GM19238 (cell line): ENCODE measurements around the gene ITPR1.
"Not testable (repeated sequence)": the region's sequence is repeated elsewhere in the genome, so short reads cannot be mapped to it uniquely, and the experiment has no call there.

Experiments
- DNase-seq: peaks from one replicate; pipeline ENCODE4 v3.0.0; 2011; ENCODE audit warnings: low spot score; ENCODE audit not compliant: insufficient read length

The ITPR1 gene

DNA sequence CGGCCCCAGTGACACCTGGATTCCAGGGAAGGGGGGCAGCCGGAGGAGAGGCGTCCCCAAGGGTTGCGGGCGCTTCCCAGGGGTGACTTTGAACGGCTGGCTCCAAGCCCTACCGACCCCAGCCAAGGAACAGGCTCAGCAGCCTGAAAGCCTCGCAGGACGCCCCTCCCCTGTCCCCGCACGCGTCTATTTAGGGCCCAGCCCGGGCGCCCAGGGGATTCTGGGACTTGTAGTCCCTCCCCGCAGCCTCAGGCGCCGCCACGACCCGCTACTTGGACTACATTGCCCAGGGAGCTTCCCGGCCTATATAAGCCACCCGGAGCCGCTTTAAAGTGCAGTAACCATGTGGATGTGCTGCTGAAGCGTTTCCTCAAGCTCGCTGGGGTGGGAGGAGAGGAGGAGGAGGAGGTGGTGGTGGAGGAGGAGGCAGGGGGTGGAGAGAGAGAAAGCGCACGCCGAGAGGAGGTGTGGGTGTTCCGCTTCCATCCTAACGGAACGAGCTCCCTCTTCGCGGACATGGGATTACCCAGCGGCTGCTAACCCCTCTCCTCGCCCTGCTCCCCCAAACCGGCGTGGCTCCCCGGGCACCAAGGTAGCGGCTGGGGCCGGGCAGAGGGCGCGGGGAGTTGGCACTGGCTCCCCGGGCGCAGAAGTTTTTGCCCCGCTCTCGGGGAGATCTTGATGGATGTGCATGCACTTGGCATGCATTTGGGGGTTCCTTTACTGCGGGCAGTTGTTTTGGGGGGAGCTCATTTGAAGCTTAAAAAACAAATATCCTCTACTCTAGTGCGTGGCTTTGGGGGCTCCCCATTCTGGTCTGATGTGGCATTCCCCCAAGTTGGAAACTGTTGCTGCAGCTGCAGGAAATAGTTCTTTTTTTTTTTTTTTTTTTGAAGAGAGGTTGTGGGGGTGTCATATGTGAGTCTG, at the start of gene ITPR1:
Gene ITPR1 (plus strand): TSS at position 335 of the 927 bp plus-strand sequence. CDS start 23,144 bp downstream, outside the sequence.
- DNase-seq: peak; percentile 84

DNA sequence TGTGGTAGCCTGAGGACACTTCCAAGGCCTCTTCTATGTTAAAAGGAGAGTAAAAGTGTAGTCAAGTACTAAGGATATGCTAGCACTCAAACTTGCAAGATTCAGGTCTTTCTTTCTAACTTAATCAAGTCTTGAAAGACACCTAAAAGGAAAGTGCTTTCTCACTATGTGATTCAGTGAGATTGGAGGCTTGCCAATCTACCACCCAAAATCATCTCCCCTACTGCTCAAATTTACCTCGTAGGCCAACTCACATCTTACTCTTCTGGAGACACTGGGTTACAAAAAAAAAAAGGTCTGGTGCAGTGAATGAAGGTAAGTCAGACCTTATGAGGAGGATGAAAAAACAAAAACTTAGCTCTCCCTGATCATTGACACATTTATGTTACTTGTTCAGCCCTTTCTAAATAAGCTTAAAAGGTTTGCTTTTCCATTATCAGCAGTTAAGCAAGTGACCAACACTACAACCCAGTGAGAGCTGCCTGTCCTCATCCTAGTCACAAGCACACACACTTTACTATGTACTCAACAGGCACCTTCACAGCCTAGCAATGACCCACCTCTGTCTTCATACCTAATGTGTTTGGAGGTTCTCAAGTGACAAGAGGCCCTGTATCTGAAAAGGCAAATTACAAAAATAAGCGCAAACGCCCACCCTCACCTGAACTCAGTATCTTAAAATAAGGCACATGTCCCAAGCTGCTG, 45.7 kb upstream of the ITPR1 start:
- no peak for DNase-seq

DNA sequence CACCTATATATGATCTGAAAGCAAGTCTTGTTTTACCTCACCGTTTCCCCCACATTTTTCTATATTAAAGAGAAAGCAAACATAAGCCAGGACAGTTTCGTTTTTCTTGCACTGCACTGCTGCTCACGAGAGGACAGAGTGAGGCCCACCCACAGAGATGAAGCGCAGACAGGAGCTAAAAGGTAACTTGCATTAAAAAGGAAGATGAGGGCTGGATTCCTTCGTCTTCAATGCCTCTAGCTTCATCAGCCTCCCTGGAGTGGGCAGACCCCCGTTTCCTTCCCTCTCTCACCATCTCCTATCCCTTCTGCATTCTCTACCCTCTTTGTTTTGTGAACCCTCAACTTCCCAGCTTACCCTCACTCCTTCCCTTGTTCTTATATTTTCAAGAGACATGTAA, 45.0 kb upstream of the ITPR1 start:
- no peak for DNase-seq

DNA sequence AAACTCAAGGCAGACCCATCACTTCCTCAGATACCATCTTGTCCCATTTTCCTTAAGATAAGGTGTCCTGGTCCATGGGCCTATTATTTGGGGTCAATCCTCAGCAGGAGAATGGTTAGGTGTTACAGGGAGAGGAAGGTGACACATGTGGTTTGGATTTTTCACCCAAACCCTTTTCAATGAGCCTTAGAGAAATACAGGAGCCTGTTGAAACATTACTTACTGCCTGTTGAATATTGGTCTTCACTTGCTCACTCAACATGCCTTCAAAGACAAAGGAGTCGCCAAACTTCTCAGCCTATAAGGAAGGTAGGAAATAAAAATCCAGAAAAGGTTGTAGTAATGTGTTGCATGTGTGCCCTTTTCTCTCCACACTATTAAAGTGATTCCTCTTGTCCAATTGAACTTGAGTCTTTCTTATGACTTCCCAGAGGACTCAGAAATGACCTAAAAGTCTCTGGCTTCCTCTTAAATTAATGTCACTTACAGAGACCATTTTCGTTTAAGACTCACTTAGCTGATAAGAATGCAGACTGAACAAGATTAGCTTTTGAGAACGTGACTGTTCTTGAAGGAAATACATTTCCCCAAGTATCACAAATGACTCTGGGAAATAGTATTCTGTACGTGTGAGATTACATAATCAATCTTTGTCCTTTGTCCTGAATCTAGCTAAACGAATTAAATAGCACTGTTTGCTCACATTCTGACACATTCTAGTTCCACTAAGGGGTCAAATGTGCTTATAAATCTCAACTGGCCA, 43.9 kb upstream of the ITPR1 start:
- no peak for DNase-seq

GRCh38 chr3:4454142-4454541, 39.0 kb upstream of the ITPR1 start:
- DNase-seq: no peak

GRCh38 chr3:4456780-4457179, 36.4 kb upstream of the ITPR1 start:
- not testable (repeated sequence) for DNase-seq

GRCh38 chr3:4458961-4459360, 34.2 kb upstream of the ITPR1 start:
- no peak for DNase-seq

DNA sequence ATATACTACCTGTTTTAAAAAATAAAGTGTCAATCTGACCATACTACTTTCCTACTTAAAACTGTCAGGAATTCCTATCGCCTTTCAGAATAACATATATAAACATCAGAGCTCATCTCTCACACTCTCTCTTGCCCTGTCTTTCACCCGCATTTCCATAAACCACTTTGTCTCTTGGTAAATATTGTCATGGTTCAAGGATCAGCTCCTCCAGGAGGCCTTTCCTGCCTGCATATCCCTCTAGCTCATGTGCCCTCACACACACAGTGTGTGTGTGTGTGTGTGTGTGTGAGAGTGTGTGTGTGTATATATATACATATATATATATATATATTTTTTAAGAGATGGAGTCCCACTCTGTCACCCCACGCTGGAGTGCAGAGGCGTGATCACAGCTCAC, 32.8 kb upstream of the ITPR1 start:
- DNase-seq: no peak

DNA sequence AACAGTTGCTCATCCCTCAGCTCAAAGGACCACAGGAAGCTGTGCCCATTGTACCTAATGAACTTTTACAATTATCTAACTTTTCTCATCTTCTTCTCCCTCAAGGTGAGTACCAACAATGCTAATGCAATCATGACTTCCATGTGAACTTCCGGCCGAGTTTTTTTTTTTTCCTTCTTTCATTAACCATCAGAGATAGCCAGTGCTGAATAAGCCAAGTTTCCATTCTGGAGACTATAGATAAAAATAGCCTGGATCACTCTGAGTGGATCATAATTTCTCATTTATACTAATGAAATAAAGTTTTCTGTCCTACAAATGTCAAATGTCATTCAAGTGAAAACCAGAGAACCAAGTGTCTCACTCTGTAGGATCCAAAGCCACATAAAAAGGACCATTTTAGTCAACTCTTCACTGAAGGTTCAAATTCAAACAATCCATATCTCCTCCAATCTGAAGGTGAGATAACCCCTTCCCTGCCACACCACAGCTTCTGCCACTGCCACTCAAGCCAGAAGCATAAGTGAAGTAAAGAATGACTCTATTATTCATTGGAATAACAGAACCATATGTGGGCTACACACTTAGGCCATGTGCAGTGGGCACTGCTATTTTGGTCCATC, 31.6 kb upstream of the ITPR1 start:
- DNase-seq: no peak

DNA sequence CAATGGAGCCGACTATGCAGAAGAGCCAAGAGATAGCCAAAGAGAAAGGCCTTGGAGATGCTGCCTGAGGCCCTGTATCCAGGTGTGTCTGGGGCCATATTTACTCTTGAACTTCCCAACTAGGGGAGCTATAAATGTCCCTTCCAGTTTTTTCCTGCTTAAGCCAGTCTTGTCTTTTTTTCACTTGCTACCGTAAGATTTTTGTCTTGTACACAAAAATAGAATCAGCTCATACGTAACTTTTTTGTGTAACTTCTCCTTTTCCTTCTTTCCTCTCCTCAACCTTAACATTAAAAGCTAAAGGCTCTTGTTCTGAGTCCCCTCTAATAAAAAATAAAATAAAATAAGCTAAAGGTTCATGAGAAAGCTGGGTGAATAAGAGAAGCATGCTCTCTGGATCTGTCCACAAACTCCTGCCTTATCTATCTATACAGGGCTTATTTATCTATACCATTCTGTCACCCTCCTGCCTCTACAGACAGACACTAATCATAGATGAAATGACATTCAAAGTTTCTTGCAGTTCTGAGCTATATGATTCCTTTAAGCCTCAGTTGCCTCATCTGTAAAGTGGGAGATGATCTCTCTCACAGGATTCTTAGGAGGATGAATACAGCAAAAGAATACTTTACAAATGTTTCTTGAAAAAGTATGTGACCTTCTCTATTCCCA, 30.6 kb upstream of the ITPR1 start:
- DNase-seq: no peak

GRCh38 chr3:4464576-4464975, 28.6 kb upstream of the ITPR1 start:
- DNase-seq: no peak

- DNase-seq: peak; percentile 87
Observed at GRCh38 chr3:4466741-4467521, 26.2 kb upstream of the ITPR1 start, which contains the start of gene SUMF1. Gene SUMF1, minus strand, starts transcription at chr3:4467269. Its CDS starts 24 bp downstream, at chr3:4467245.

GRCh38 chr3:4467522-4467867, 25.7 kb upstream of the ITPR1 start:
- DNase-seq: no peak

- DNase-seq: no peak
Observed at GRCh38 chr3:4471907-4472306, 21.2 kb upstream of the ITPR1 start.

GRCh38 chr3:4472312-4472711, 20.8 kb upstream of the ITPR1 start:
- DNase-seq: no peak

DNA sequence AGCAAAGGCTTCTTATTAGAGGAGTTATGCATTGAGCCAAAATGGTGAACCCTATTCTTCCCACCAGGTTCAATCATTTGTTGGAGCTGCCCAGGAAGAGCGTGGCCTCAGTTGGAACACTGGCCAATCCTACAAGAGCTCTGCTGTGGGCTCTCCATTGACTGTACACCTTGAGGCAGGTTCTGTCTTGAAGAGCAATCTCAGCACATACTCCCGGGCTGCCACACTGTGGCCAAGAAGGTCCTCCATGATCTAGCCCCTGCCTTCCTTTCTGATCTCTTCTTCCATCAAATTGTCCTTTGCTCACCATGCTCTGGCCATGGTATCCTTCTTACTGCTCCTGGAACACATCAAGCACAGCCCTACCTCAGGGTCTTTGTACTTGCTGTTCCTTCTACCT, 20.4 kb upstream of the ITPR1 start:
- no peak for DNase-seq

DNA sequence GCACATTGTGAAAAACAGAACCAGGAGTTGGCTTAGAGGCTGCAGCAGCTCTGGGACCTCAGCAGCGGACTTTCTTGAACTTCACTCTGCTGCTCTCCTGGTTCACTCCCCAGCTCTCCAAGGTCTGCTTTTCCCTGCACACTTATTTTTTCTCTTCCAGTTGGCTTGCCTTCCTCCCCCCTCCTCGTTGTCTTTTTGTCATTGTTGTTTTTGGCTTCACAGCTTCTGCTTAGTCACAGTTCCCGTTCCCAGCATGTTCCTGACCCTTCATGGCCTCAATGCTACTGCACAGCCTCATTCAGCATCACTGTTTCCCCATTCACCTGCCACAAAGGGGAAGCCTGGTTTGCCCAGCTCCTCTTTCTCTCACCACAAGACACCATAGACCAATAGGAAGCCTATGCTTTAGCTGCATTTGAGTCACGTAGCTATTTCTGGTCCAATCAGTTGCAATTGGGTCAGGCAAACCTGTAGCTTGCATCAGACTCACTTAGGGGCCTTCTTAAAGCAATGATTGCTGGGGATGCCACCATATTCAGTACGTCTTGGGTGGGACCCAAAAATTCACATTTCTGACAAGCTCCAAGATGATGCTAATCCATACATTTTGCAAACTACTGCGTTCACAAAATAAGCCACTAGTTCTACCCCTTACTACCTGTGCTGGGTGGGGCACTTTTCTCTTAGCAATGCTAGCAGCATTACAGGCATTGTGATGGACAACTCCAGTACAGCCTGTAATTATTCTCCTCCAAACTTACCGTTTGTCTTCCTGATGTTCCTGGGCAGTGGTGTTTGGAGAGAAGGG, 18.3 kb upstream of the ITPR1 start:
- DNase-seq: no peak

- no peak for DNase-seq
Observed at GRCh38 chr3:4475804-4476203, 17.3 kb upstream of the ITPR1 start.

GRCh38 chr3:4476496-4476895, 16.7 kb upstream of the ITPR1 start:
- no peak for DNase-seq
